HG03135 (cell line): ENCODE results near the gene IL34.
"Not testable (repeated sequence)": the region's sequence is repeated elsewhere in the genome, so short reads cannot be mapped to it uniquely, and the experiment has no call there.

Source experiments
- ATAC-seq: cut with Tn5 transposase; IDR thresholded peaks from one replicate; pipeline ENCODE4 v1.9.1; 2021; ENCODE audit warnings: mild to moderate bottlenecking, moderate library complexity; ENCODE audit not compliant: unreplicated experiment

IL34 gene

GRCh38 chr16:70646260-70647241, at the start of gene IL34:
TSS of gene IL34 (plus strand) at chr16:70646559. CDS start at chr16:70646948, 389 bp downstream.
- no peak for ATAC-seq

- no peak for ATAC-seq
These were observed 49.1 kb upstream of the IL34 start for GRCh38 chr16:70597135-70597835.

GRCh38 chr16:70598937-70599503, 47.3 kb upstream of the IL34 start:
- ATAC-seq = no peak

GRCh38 chr16:70600730-70601129, 45.6 kb upstream of the IL34 start:
- no peak for ATAC-seq

- ATAC-seq = no peak
These were observed 44.5 kb upstream of the IL34 start for GRCh38 chr16:70601576-70602575.

GRCh38 chr16:70602831-70603230, 43.5 kb upstream of the IL34 start:
- ATAC-seq = no peak

- no peak for ATAC-seq
These were observed 41.7 kb upstream of the IL34 start for GRCh38 chr16:70604407-70605282.

GRCh38 chr16:70605283-70605657, 41.1 kb upstream of the IL34 start:
- ATAC-seq = no peak

GRCh38 chr16:70608521-70608920, 37.8 kb upstream of the IL34 start:
- no peak for ATAC-seq

- no peak for ATAC-seq
These were observed 35.8 kb upstream of the IL34 start for GRCh38 chr16:70610273-70611223.

GRCh38 chr16:70611224-70611598, 35.1 kb upstream of the IL34 start:
- no peak for ATAC-seq

- no peak for ATAC-seq
These were observed 34.5 kb upstream of the IL34 start for GRCh38 chr16:70611785-70612303.

- ATAC-seq = no peak
These were observed 33.4 kb upstream of the IL34 start for GRCh38 chr16:70612931-70613330.

GRCh38 chr16:70614208-70614951, 32.0 kb upstream of the IL34 start:
- no peak for ATAC-seq

- ATAC-seq = no peak
These were observed 30.4 kb upstream of the IL34 start for GRCh38 chr16:70615945-70616344.

GRCh38 chr16:70621864-70622263, 24.5 kb upstream of the IL34 start:
- ATAC-seq = not testable (repeated sequence)

GRCh38 chr16:70627696-70628095, 18.7 kb upstream of the IL34 start:
- ATAC-seq = no peak
